Nephron (organoid): ENCODE data around the gene SELENOM.

Source experiments
- H3K27ac Mint-ChIP-seq, 3 experiments: 2 replicates each; pipeline ENCODE4 v1.8.0; 2020; ENCODE audit warnings: mixed read lengths in 3 of 3, mild to moderate bottlenecking in 2 of 3, moderate library complexity in 1 of 3
- H3K27me3 Mint-ChIP-seq: 2 replicates; pipeline ENCODE4 v1.8.0; 2021; ENCODE audit warnings: low read depth, mild to moderate bottlenecking, moderate library complexity, mixed read lengths
- H3K36me3 Mint-ChIP-seq: 2 replicates; pipeline ENCODE4 v1.8.0; 2020; ENCODE audit warnings: low read depth, mixed read lengths
- H3K4me1 Mint-ChIP-seq: 2 replicates; pipeline ENCODE4 v1.8.0; 2020; ENCODE audit warnings: mixed read lengths
- H3K4me3 Mint-ChIP-seq, 3 experiments: 2 replicates each; pipeline ENCODE4 v1.8.0; 2020; ENCODE audit warnings: mild to moderate bottlenecking in 3 of 3, mixed read lengths in 3 of 3, moderate library complexity in 2 of 3
- H3K9me3 Mint-ChIP-seq: 2 replicates; pipeline ENCODE4 v1.8.0; 2020; ENCODE audit warnings: mixed read lengths
- TF ChIP-seq, protein P1 (sequence below), 3 experiments: fragments of 200-600 bp; sonication (generic); IDR thresholded peaks; one replicate each; pipeline ENCODE4 v1.5.0; 2021; ENCODE audit warnings: antibody characterized with exemption in 3 of 3; ENCODE audit not compliant: unreplicated experiment in 3 of 3

SELENOM gene

DNA sequence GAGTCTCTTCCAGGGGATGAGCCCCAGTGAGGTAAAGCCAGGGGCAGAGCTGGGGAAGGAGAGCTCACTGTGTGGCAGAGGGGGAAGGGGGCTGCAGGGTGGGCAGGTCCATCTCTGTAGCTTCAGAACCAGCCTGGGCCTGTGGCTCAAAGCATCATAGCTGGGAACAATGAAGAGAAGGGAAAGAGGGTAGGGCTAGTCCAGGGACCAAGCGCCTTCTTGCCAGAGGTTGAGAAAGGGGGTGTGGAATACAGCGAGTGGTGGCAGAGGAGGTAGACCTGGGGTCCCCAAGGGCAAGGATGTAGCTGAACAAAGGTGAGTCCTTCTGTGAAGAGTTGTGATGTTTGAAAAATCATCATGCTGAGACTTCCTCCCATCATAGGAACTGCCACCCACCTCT lies 34.2 kb upstream of the SELENOM start:
- Mint-ChIP-seq H3K27me3 (peaks cover 14% of the 10 kb centered on the region), H3K9me3 (peaks cover 10% of the 10 kb centered on the region), H3K36me3 (no peaks in the 10 kb centered on the region), H3K4me1 (no peaks in the 10 kb centered on the region), H3K4me3 (no peak overlapping the region), H3K27ac (no peak overlapping the region)
- TF ChIP-seq, protein P1, sequence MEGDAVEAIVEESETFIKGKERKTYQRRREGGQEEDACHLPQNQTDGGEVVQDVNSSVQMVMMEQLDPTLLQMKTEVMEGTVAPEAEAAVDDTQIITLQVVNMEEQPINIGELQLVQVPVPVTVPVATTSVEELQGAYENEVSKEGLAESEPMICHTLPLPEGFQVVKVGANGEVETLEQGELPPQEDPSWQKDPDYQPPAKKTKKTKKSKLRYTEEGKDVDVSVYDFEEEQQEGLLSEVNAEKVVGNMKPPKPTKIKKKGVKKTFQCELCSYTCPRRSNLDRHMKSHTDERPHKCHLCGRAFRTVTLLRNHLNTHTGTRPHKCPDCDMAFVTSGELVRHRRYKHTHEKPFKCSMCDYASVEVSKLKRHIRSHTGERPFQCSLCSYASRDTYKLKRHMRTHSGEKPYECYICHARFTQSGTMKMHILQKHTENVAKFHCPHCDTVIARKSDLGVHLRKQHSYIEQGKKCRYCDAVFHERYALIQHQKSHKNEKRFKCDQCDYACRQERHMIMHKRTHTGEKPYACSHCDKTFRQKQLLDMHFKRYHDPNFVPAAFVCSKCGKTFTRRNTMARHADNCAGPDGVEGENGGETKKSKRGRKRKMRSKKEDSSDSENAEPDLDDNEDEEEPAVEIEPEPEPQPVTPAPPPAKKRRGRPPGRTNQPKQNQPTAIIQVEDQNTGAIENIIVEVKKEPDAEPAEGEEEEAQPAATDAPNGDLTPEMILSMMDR (IDR thresholded peaks at IDR 0.05; ENCODE audit: unreplicated experiment in 3 of 3), result no peak

DNA sequence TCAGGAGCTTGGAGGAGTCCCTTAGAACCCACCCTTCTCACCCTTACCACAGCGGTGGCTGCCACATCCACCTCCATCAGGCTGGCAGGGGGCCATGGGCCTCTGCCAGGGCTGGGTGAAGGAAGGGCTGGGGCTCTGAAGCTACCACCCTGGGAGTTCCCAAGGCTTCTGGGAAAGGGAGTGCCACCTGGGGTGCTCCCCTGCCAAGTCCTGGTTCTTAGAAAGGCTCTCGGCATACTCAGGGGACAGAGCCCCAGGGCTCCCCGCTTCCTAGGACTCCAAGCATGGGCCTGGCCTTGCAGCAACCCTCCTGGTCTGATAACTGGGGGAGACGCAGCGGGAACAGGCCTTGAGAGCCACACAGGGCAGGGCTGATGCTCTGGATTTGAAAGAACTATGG lies 33.4 kb upstream of the SELENOM start:
- Mint-ChIP-seq H3K27ac (no peak overlapping the region), H3K36me3 (no peaks in the 10 kb centered on the region), H3K4me3 (no peak overlapping the region), H3K4me1 (no peaks in the 10 kb centered on the region), H3K27me3 (peaks cover 14% of the 10 kb centered on the region), H3K9me3 (peaks cover 7% of the 10 kb centered on the region)
- TF ChIP-seq, protein P1 (IDR thresholded peaks at IDR 0.05; ENCODE audit: unreplicated experiment in 3 of 3), result no peak

DNA sequence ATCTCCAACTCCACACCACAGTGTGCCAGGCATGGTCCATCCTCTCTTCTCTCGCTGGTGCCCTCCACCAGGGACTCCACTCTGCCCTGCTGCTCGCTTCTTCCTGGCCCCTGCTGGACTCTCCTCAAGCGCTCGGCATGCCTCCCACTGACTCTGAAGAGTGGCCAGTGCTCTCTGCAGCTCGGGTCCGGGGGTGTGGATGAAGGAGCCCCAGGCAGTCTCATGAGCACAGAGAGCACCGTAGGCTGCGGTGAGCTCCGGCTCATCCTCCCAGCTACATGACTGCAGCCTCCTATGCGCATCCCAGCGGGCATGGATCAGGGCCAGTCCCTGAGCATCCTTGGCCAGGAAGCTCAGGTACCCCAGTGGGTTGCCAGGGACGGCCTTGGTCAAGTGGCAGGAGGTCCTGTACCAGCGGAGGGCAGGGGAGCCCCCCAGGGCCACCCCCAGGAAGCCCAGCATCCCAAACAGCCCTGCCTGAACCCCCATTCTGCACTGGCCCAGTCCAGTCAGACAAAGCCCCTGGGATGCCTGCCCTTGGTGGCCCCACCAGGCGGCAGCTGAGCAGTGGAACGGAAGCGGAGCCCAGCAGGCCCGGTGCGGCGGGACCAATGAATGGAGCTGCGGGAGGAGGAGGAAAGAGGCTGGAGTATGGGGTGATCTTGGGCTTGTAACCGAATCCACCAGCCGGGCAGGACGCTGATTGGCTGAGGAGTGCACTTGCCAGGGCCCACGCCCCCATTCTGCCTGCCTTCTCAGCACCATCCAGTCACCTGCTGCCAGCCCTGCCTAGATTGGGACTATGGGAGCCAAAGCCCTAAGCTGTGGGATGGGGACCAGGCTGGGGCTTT lies 32.7 kb upstream of the SELENOM start, which contains the start of gene PLA2G3:
Gene PLA2G3 (minus strand): TSS at position 643 of the 851 bp plus-strand sequence. CDS start 154 bp downstream, at position 489.
- Mint-ChIP-seq H3K36me3 (no peaks in the 10 kb centered on the region), H3K4me1 (no peaks in the 10 kb centered on the region), H3K9me3 (peaks cover 3% of the 10 kb centered on the region), H3K4me3 (peak within 1 kb of the TSS in 2 of 3 experiments; percentile 19 to 50), H3K27ac (no peak within 1 kb of the TSS), H3K27me3 (peaks cover 14% of the 10 kb centered on the region)
- TF ChIP-seq, protein P1 (IDR thresholded peaks at IDR 0.05; ENCODE audit: unreplicated experiment in 3 of 3), result no peak

DNA sequence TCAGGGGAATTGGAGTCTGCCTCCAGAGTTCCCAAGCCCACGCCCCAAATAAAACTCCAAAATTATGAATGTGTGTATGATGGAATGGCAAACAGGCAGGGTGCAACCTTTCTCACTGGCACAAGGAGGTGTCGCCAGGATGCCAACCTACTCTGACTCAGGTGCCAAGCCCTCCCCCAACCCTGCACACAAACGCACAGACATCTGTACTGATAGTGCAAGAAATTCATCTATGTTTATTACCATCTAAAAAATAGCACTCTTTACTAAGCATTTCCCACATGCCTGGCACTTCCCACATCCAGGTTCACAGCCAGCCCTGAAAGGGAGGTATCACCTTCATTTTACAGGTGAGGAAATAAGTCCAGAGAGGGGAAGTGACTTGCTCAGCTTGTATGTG lies 31.7 kb upstream of the SELENOM start:
- Mint-ChIP-seq H3K36me3 (no peaks in the 10 kb centered on the region), H3K9me3 (no peaks in the 10 kb centered on the region), H3K4me3 (no peak overlapping the region), H3K27ac (no peak overlapping the region), H3K27me3 (peaks cover 14% of the 10 kb centered on the region), H3K4me1 (no peaks in the 10 kb centered on the region)
- TF ChIP-seq, protein P1 (IDR thresholded peaks at IDR 0.05; ENCODE audit: unreplicated experiment in 3 of 3), result no peak

DNA sequence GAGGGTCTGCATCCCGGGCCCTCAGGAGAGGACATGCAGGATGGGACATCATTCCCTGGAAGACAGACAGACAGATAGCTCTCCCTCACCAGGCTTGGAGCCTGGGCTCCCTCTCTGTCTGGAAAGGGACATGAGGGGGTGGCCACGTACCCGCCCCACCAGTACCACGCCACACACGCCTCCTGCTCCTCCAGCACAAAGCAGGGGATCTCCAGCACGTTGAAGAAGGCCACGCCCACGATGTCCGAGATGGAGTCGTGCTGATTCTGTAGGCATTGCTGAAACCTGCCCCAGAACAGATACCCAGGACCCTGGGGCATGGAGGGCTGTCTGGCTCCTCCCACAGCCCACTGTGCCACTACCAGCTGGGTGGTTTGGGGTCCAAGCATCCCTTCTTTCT lies 30.8 kb upstream of the SELENOM start:
- TF ChIP-seq, protein P1 (IDR thresholded peaks at IDR 0.05; ENCODE audit: unreplicated experiment in 3 of 3), result no peak
- Mint-ChIP-seq H3K27ac (no peak overlapping the region), H3K4me3 (no peak overlapping the region), H3K36me3 (no peaks in the 10 kb centered on the region), H3K4me1 (no peaks in the 10 kb centered on the region), H3K27me3 (peaks cover 13% of the 10 kb centered on the region), H3K9me3 (no peaks in the 10 kb centered on the region)

DNA sequence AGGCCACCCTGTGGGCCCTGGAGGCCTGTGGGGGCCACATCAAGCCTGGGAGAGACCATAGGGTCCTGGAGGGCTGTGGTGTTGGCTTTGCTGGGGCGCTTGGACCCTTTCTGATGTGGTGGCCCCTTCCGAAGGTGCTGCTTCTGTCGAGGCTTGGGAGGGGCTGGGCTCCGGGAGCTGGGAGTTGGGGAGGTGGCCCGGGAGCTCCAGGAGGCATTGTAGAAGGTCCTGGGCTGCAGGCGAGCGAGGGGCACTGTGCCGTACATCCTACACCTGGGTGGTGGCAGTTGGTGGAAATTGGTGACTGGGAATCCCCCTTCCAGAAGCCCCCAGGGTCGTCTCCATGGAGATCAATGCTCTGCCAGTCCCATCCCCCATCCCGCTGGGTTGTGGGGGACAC lies 30.4 kb upstream of the SELENOM start:
- TF ChIP-seq, protein P1 (IDR thresholded peaks at IDR 0.05; ENCODE audit: unreplicated experiment in 3 of 3), result no peak
- Mint-ChIP-seq H3K9me3 (no peaks in the 10 kb centered on the region), H3K4me1 (no peaks in the 10 kb centered on the region), H3K27ac (no peak overlapping the region), H3K4me3 (no peak overlapping the region), H3K36me3 (no peaks in the 10 kb centered on the region), H3K27me3 (peaks cover 12% of the 10 kb centered on the region)
